Measurements from ENCODE around the gene EXOC1. TPM values are rescaled to one million over a fixed set of nuclear protein-coding genes. Genes with fewer than 3 reads are reported as not detected.

Gene EXOC1
- total RNA-seq, 1 experiment from 2014 or later = 25.2 TPM

- Mint-ChIP-seq H3K36me3 (ENCODE audit: insufficient read depth, unreplicated experiment) (no peaks in the 10 kb centered on the region), H3K27me3 (ENCODE audit: unreplicated experiment) (no peaks in the 10 kb centered on the region), H3K4me1 (ENCODE audit: low read depth, unreplicated experiment) (no peaks in the 10 kb centered on the region), H3K4me3 (ENCODE audit: low read depth, unreplicated experiment) (no peak overlapping the region), H3K9me3 (ENCODE audit: low read depth, unreplicated experiment) (no peaks in the 10 kb centered on the region), H3K27ac (ENCODE audit: unreplicated experiment) (no peak overlapping the region)
- no TSS peak for BruUV-seq (replicated peaks)
- intact Hi-C loops (cut with micrococcal nuclease; ENCODE audit: unreplicated experiment) = loop anchor here (5.0 kb wide), 1 partner anchor 48 kb away; no protein-coding TSS in a partner anchor
- no peak for DNase-seq
- CTCF ChIA-PET = no interaction called here
- TF ChIP-seq CTCF (IDR thresholded peaks at IDR 0.05; ENCODE audit: unreplicated experiment) = no peak
Observed at GRCh38 chr4:55904576-55904975, 51.1 kb downstream of the EXOC1 start.

GRCh38 chr4:55906323-55906722 lies 52.9 kb downstream of the EXOC1 start:
- no peak for DNase-seq
- Mint-ChIP-seq H3K36me3 (ENCODE audit: insufficient read depth, unreplicated experiment) (no peaks in the 10 kb centered on the region), H3K27me3 (ENCODE audit: unreplicated experiment) (no peaks in the 10 kb centered on the region), H3K4me3 (ENCODE audit: low read depth, unreplicated experiment) (no peak overlapping the region), H3K27ac (ENCODE audit: unreplicated experiment) (no peak overlapping the region), H3K9me3 (ENCODE audit: low read depth, unreplicated experiment) (no peaks in the 10 kb centered on the region), H3K4me1 (ENCODE audit: low read depth, unreplicated experiment) (no peaks in the 10 kb centered on the region)
- no TSS peak for BruUV-seq (replicated peaks)
- CTCF ChIA-PET = no interaction called here
- TF ChIP-seq CTCF (IDR thresholded peaks at IDR 0.05; ENCODE audit: unreplicated experiment) = no peak
- intact Hi-C loops (cut with micrococcal nuclease; ENCODE audit: unreplicated experiment) = no loop called here

DNA sequence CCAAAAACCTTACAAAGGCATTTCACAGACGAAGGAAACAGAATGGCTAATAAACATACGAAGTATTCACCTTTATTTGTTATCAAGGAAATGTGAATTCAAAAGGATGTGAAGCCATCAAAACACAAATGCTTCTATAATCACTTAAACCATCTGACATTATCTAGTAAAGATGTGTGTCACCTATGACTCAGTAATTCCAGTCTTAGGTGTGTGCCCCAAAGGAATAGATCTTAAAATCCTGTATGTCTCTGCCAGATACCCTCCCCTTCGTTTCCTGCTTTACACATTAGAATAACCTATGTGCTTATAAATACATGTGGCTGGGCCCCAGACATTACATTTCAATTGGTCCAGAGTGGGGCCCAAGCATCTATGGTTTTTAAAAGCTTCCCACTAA lies 53.5 kb downstream of the EXOC1 start:
- no peaks in the 10 kb centered on the region for H3K27me3 Mint-ChIP-seq (ENCODE audit: unreplicated experiment)
- H3K9me3 Mint-ChIP-seq (ENCODE audit: low read depth, unreplicated experiment) = no peaks in the 10 kb centered on the region
- H3K4me1 Mint-ChIP-seq (ENCODE audit: low read depth, unreplicated experiment) = no peaks in the 10 kb centered on the region
- BruUV-seq (replicated peaks) = no TSS peak
- TF ChIP-seq CTCF (IDR thresholded peaks at IDR 0.05; ENCODE audit: unreplicated experiment) = no peak
- no peak overlapping the region for H3K4me3 Mint-ChIP-seq (ENCODE audit: low read depth, unreplicated experiment)
- DNase-seq = no peak
- intact Hi-C loops (cut with micrococcal nuclease; ENCODE audit: unreplicated experiment) = no loop called here
- H3K36me3 Mint-ChIP-seq (ENCODE audit: insufficient read depth, unreplicated experiment) = no peaks in the 10 kb centered on the region
- CTCF ChIA-PET = no interaction called here
- no peak overlapping the region for H3K27ac Mint-ChIP-seq (ENCODE audit: unreplicated experiment)

GRCh38 chr4:55907469-55907868 lies 54.0 kb downstream of the EXOC1 start:
- Mint-ChIP-seq H3K4me3 (ENCODE audit: low read depth, unreplicated experiment) (no peak overlapping the region), H3K27me3 (ENCODE audit: unreplicated experiment) (no peaks in the 10 kb centered on the region), H3K27ac (ENCODE audit: unreplicated experiment) (no peak overlapping the region), H3K9me3 (ENCODE audit: low read depth, unreplicated experiment) (no peaks in the 10 kb centered on the region), H3K36me3 (ENCODE audit: insufficient read depth, unreplicated experiment) (no peaks in the 10 kb centered on the region), H3K4me1 (ENCODE audit: low read depth, unreplicated experiment) (no peaks in the 10 kb centered on the region)
- no peak for TF ChIP-seq CTCF (IDR thresholded peaks at IDR 0.05; ENCODE audit: unreplicated experiment)
- intact Hi-C loops (cut with micrococcal nuclease; ENCODE audit: unreplicated experiment) = no loop called here
- CTCF ChIA-PET = no interaction called here
- DNase-seq = no peak
- BruUV-seq (replicated peaks) = no TSS peak

GRCh38 chr4:55910140-55910539 lies 56.7 kb downstream of the EXOC1 start:
- no TSS peak for BruUV-seq (replicated peaks)
- H3K27ac Mint-ChIP-seq (ENCODE audit: unreplicated experiment) = no peak overlapping the region

More at GRCh38 chr4:55910140-55910539, 56.7 kb downstream of the EXOC1 start:
- TF ChIP-seq CTCF (IDR thresholded peaks at IDR 0.05; ENCODE audit: unreplicated experiment) = no peak
- H3K4me3 Mint-ChIP-seq (ENCODE audit: low read depth, unreplicated experiment) = no peak overlapping the region
- no peaks in the 10 kb centered on the region for H3K9me3 Mint-ChIP-seq (ENCODE audit: low read depth, unreplicated experiment)
- H3K36me3 Mint-ChIP-seq (ENCODE audit: insufficient read depth, unreplicated experiment) = no peaks in the 10 kb centered on the region
- no peaks in the 10 kb centered on the region for H3K4me1 Mint-ChIP-seq (ENCODE audit: low read depth, unreplicated experiment)
- no peak for DNase-seq
- intact Hi-C loops (cut with micrococcal nuclease; ENCODE audit: unreplicated experiment) = no loop called here
- CTCF ChIA-PET = no interaction called here
- no peaks in the 10 kb centered on the region for H3K27me3 Mint-ChIP-seq (ENCODE audit: unreplicated experiment)

Measured in Calu3 (cell line).